HepG2 (cell line): Measurements from ENCODE around the gene ESRP2. TPM values are rescaled to one million over a fixed set of nuclear protein-coding genes. Genes with fewer than 3 reads are reported as not detected.

Experiments
- FOXC1 ChIP-seq: sonication (generic); formaldehyde crosslinking; IDR thresholded peaks from 2 replicates; pipeline ENCODE4 v1.8.0; 2022; ENCODE audit warnings: mild to moderate bottlenecking, missing genetic modification reagents, borderline replicate concordance
- TFE3 ChIP-seq: IDR thresholded peaks from 2 replicates; pipeline ENCODE4 v1.6.1; 2016
- ZBED4 ChIP-seq: sonication (generic); formaldehyde crosslinking; IDR thresholded peaks from 2 replicates; pipeline ENCODE4 v1.4.0; 2020; ENCODE audit warnings: missing genetic modification reagents, borderline replicate concordance
- ZBTB33 ChIP-seq: sonication (generic); formaldehyde crosslinking; IDR thresholded peaks from 2 replicates; pipeline ENCODE4 v1.4.0; 2020; ENCODE audit warnings: missing genetic modification reagents
- ZNF318 ChIP-seq: sonication (generic); formaldehyde crosslinking; IDR thresholded peaks from 2 replicates; pipeline ENCODE4 v1.4.0; 2020; ENCODE audit warnings: mild to moderate bottlenecking, missing genetic modification reagents
- ZNF577 ChIP-seq: sonication (generic); formaldehyde crosslinking; IDR thresholded peaks from 2 replicates; pipeline ENCODE4 v1.4.0; 2020; ENCODE audit warnings: mild to moderate bottlenecking, low read depth, missing genetic modification reagents, borderline replicate concordance
- ZNF580 ChIP-seq: IDR thresholded peaks from 2 replicates; pipeline ENCODE4 v1.6.1; 2016; ENCODE audit warnings: low read depth, borderline replicate concordance
- ZNF619 ChIP-seq: sonication (generic); formaldehyde crosslinking; IDR thresholded peaks from 2 replicates; pipeline ENCODE4 v1.4.0; 2020; ENCODE audit warnings: mild to moderate bottlenecking, missing genetic modification reagents
- ZNF644 ChIP-seq: IDR thresholded peaks from 2 replicates; pipeline ENCODE4 v1.6.1; 2016; ENCODE audit warnings: low read depth
- ZNF773 ChIP-seq: sonication (generic); formaldehyde crosslinking; IDR thresholded peaks from 2 replicates; pipeline ENCODE4 v1.4.0; 2020; ENCODE audit warnings: missing genetic modification reagents, borderline replicate concordance
- polyA plus RNA-seq, 8 experiments: library from polyadenylated mRNA; depleted of rRNA in 3 of 8; stranded (reverse) in 7 of 8; unstranded in 1 of 8; fragments of >200 nt; fragmentation: Illumina TruSeq in 4 of 8; extraction: Trizol in 4 of 8; gene quantifications; 2 replicates each; pipeline versions ENCODE4 v1.2.1 to v1.2.3, GENCODE V29; 2011 to 2016; ENCODE audit warnings: low read depth in 4 of 8, missing spikeins in 1 of 8, mixed read lengths in 1 of 8; ENCODE audit not compliant: insufficient read depth in 1 of 8
- total RNA-seq, 5 experiments: library from RNA; depleted of rRNA; stranded (reverse); fragments of >200 nt; fragmentation: Illumina TruSeq; extraction: Trizol; gene quantifications; 2 replicates each; pipeline ENCODE4 v1.2.3, GENCODE V29; 2016; ENCODE audit warnings: low read depth in 1 of 5

ESRP2 gene
- total and polyA plus RNA-seq, 2 of the 13 experiments (the other 11 are each of a cell fraction or from before 2014, with no cell fraction given), result 21.1 to 32.4 TPM

- TF ChIP-seq ZBTB33 (CRISPR knock-in tag) (0 out of 2 replicates have a peak, but pooled peaks have one; percentile 27), ZNF644 (CRISPR knock-in tag) (no peak), TFE3 (CRISPR knock-in tag) (0 out of 2 replicates have a peak, but pooled peaks have one; percentile 11), ZNF773 (peak; percentile 73), ZBED4 (CRISPR knock-in tag) (peak; percentile 42; the same call in 1 of the 2 replicates), FOXC1 (no peak; the same call in none of the 2 replicates), ZNF577 (CRISPR knock-in tag) (no peak), ZNF619 (CRISPR knock-in tag) (0 out of 2 replicates have a peak, but pooled peaks have one; percentile 20), ZNF318 (peak; percentile 57), ZNF580 (CRISPR knock-in tag) (peak; percentile 83; the same call in 1 of the 2 replicates)
These were observed 28.5 kb upstream of the ESRP2 start, which contains the start of gene SLC7A6 (continued) for GRCh38 chr16:68264128-68265077.
